Activated T-helper 2 cell treated with anti-CD3 and anti-CD28 coated beads, Interferon-gamma antibody, Interleukin-2, Interleukin-4, amounts not matched to agents 10 μg/mL and 5 μg/mL and 100 μg/mL, durations not matched to agents 14 hours and 24 hours and 36 hours (primary cell): ENCODE data around the gene TBCB. TPM values are rescaled to one million over a fixed set of nuclear protein-coding genes. Genes with fewer than 3 reads are reported as not detected.

ENCODE experiments used
- DNase-seq: peaks from one replicate; pipeline ENCODE4 v3.0.0; 2021; ENCODE audit warnings: low spot score
- H3K27ac Mint-ChIP-seq: one replicate; pipeline ENCODE4 v1.8.0; 2021; ENCODE audit warnings: mixed read lengths
- H3K27me3 Mint-ChIP-seq: one replicate; pipeline ENCODE4 v1.8.0; 2021; ENCODE audit warnings: low read depth, mixed read lengths
- H3K36me3 Mint-ChIP-seq: one replicate; pipeline ENCODE4 v1.8.0; 2021; ENCODE audit warnings: low read depth, mixed read lengths
- H3K4me1 Mint-ChIP-seq: one replicate; pipeline ENCODE4 v1.8.0; 2021; ENCODE audit warnings: low read depth, mixed read lengths
- H3K4me3 Mint-ChIP-seq: one replicate; pipeline ENCODE4 v1.8.0; 2021; ENCODE audit warnings: low read depth, mild to moderate bottlenecking, moderate library complexity, mixed read lengths
- H3K9me3 Mint-ChIP-seq: one replicate; pipeline ENCODE4 v1.8.0; 2021; ENCODE audit warnings: mixed read lengths
- intact Hi-C: fragments of 100-400 bp; cut with micrococcal nuclease; formaldehyde crosslinking; loops from one replicate; pipeline ENCODE4 v1.15.1; 2023
- total RNA-seq: library from RNA; stranded (reverse); gene quantifications from 2 replicates; pipeline ENCODE4 v1.2.3, GENCODE V29; 2022

TBCB gene
- total RNA-seq, 1 donor from 2014 or later = 143 TPM

DNA sequence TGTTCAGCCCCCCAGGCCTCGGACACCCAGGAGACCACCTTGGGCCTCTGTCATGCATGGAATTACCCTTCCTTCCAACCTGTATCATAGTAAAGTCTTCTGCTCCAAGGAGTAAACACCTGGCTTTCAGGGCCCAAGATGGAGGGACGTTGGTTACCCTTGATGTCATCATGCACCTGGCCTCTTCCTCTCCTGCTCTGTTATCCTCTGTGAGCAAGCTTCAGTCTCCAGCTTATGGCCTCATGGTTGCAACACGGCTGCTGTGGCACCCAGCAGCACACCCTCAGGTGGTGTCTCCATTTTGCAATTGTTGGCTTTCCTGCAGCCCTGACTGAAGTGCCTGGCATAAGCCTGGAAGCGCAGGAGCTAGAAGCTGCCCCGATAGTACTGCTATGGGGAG lies 8.3 kb upstream of the TBCB start:
- Mint-ChIP-seq H3K9me3 (no peaks in the 10 kb centered on the region), H3K36me3 (peaks cover 30% of the 10 kb centered on the region), H3K4me3 (no peak overlapping the region), H3K27me3 (no peaks in the 10 kb centered on the region), H3K27ac (no peak overlapping the region), H3K4me1 (no peaks in the 10 kb centered on the region)
- no peak for DNase-seq
- intact Hi-C loops = no loop called here

DNA sequence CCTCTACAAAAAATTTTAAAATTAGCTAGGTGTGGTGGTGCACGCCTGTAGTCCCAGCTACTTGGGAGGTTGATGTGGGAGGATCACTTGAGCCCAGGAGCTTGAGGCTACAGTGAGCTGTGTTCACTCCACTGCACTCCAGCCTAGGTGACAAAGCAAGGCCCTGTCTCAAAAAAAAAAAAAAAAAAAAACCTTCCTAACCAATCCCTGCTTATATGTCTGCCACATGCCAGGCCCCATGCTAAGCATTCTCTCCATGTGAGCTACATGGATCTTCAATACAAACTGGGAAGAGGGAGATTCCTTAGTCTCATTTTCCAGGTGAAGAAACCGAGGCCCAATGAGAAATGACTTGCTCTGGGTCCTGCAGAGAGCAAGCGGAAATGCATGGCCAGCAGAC lies 6.6 kb upstream of the TBCB start:
- intact Hi-C loops = no loop called here
- Mint-ChIP-seq H3K27me3 (no peaks in the 10 kb centered on the region), H3K4me1 (peaks cover 5% of the 10 kb centered on the region), H3K36me3 (peaks cover 33% of the 10 kb centered on the region), H3K4me3 (no peak overlapping the region), H3K9me3 (no peaks in the 10 kb centered on the region), H3K27ac (no peak overlapping the region)
- no peak for DNase-seq

DNA sequence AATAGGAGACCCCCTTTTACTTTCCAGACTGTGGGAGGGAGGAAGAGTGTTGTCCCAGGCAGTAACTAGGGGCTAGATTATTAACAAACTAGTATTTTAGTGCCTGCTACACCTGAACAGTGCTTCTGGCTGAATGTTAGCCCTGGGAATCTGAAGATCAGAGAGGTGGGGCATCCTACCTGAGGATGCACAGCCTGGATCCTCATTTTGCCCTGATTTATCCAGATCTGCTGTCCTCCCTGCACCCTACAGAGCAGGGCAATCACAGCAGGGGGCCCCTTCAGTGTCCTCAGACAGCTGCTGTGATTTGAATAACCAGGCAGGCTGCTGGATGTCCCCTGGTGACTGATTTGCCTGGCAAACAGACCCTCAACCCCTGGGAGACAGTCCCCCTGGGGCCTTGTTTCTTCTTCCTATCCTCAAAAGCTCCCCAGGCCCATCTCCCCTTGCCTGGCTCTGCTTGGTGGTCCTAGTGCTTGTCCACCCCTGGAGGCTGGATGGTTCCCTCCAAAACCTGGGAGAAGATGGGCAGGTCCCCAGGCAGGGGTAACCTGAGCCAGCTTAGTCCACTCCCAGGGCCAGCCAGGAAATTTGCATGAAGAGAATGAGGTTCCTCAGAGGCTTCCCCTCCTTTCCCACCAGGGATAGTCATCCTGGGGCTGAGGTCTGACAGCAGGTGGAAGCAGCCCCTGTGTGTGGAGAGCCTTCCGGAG lies 4.6 kb upstream of the TBCB start, which contains the start of gene OVOL3:
Gene OVOL3 (plus strand): TSS at position 657 of the 713 bp plus-strand sequence. CDS start 60 bp downstream, outside the sequence.
- peaks cover 8% of the 10 kb centered on the region for H3K4me1 Mint-ChIP-seq
- intact Hi-C loops = loop anchor here (10.0 kb wide), 1 partner anchor 466 kb away; the partner anchor contains the start of genes COX6B1 and ETV2
- no peak within 1 kb of the TSS for H3K27ac Mint-ChIP-seq
- H3K4me3 Mint-ChIP-seq = peak within 1 kb of the TSS; percentile 17
- peaks cover 27% of the 10 kb centered on the region for H3K36me3 Mint-ChIP-seq
- no peaks in the 10 kb centered on the region for H3K9me3 Mint-ChIP-seq
- no peaks in the 10 kb centered on the region for H3K27me3 Mint-ChIP-seq
- no peak for DNase-seq

DNA sequence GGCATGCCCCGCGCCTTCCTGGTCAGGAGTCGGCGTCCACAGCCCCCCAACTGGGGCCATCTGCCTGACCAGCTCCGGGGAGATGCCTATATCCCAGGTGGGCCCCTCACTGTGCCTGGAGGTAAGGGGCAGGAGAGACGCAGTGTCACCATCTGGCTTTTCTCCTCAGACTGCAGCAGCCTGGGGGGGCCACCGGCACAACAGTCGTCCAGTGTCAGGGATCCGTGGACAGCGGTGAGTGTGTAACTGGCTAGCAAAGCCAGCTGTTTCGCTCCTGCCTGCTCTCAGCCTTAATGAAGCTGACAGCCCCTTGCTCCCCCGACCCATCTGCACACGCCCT lies 4.1 kb upstream of the TBCB start:
- Mint-ChIP-seq H3K36me3 (peaks cover 27% of the 10 kb centered on the region), H3K9me3 (no peaks in the 10 kb centered on the region), H3K4me1 (peaks cover 11% of the 10 kb centered on the region), H3K27me3 (no peaks in the 10 kb centered on the region), H3K27ac (no peak overlapping the region), H3K4me3 (no peak overlapping the region)
- intact Hi-C loops = loop anchor here (10.0 kb wide), 1 partner anchor 466 kb away; the partner anchor contains the start of genes COX6B1 and ETV2
- DNase-seq = no peak

DNA sequence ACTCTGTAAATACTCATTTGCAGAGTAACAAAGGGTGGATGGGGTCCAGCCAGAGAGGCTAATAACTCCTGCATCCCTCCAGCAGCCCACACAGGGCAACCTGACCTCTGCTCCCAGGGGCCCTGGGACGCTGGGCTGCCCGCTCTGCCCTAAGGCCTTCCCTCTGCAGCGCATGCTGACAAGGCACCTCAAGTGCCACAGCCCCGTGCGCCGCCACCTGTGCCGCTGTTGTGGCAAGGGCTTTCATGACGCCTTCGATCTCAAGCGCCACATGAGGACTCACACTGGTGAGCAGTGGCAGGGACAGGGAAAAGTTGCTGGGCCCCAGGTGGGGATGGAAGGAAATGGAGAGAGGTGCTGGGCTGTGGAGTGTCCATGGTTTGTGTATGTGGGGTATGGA lies 2.6 kb upstream of the TBCB start:
- no peak overlapping the region for H3K27ac Mint-ChIP-seq
- peak overlapping the region; percentile 73 for H3K4me3 Mint-ChIP-seq
- no peaks in the 10 kb centered on the region for H3K27me3 Mint-ChIP-seq
- H3K36me3 Mint-ChIP-seq = peaks cover 31% of the 10 kb centered on the region
- intact Hi-C loops = loop anchor here (10.0 kb wide), 1 partner anchor 468 kb away; the partner anchor contains the start of genes COX6B1 and ETV2
- peaks cover 18% of the 10 kb centered on the region for H3K4me1 Mint-ChIP-seq
- no peak for DNase-seq
- H3K9me3 Mint-ChIP-seq = no peaks in the 10 kb centered on the region

DNA sequence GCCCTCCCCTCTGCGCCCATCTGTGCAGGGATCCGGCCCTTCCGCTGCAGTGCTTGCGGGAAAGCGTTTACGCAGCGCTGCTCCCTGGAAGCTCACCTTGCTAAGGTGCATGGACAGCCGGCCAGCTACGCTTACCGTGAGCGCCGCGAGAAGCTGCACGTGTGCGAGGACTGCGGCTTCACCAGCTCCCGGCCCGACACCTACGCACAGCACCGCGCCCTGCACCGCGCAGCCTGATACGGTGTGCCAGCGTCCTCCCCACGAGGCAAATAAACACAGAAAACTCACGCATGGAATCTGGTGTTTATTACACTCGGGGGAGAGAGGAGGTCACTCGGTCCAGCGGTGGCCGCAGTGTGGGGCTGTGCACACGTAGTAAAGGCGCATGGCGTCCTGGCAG lies 1.8 kb upstream of the TBCB start:
- peaks cover 21% of the 10 kb centered on the region for H3K4me1 Mint-ChIP-seq
- no peaks in the 10 kb centered on the region for H3K27me3 Mint-ChIP-seq
- H3K9me3 Mint-ChIP-seq = no peaks in the 10 kb centered on the region
- peak overlapping the region; percentile 90 for H3K4me3 Mint-ChIP-seq
- H3K36me3 Mint-ChIP-seq = peaks cover 37% of the 10 kb centered on the region
- DNase-seq = no peak
- intact Hi-C loops = loop anchor here (10.0 kb wide), 1 partner anchor 469 kb away; the partner anchor contains the start of genes COX6B1 and ETV2
- H3K27ac Mint-ChIP-seq = peak overlapping the region; percentile 89

DNA sequence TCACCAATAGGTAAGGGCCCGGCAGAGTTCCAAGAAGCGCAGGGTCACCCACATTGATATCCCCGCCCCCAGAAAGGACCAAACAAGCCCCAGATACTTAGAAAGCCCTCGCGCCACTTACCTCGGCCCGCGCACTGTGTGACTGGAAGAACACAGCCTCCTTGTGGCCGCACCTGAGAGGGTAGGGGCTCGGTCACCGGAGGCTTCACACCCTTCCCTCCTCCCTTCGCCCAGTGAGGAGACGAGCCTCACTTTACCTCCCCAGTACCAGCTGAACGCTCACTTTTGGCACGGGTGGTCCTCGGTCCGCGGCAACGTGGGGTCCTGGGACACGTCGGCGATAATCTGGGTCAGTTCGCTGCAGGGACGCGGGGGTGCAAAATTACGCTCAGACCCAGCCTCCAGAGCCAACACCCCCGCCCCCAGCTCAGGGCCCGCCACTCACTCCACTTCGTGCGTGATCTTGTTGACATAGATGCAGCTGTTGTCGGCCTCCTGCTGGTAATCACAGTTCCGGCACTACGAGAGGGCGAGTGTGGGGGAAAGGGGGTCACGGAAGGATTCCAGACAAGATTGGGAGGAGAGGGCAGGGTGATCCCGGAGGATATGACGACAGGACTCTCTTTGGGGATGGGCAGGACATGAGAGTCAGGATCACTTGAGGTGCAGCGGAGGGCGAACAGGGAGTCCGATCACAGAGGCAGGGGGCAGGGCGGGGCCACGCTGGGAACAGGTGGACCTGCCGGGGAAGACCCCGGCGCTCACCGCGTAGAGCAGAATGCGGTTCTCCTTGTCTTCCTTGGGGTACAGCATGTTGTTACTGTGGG lies 1.2 kb upstream of the TBCB start:
- H3K27me3 Mint-ChIP-seq = no peaks in the 10 kb centered on the region
- peaks cover 42% of the 10 kb centered on the region for H3K36me3 Mint-ChIP-seq
- H3K4me3 Mint-ChIP-seq = peak overlapping the region; percentile 90
- intact Hi-C loops = loop anchor here (10.0 kb wide), 1 partner anchor 469 kb away; the partner anchor contains the start of genes COX6B1 and ETV2
- peak overlapping the region; percentile 89 for H3K27ac Mint-ChIP-seq
- H3K4me1 Mint-ChIP-seq = peaks cover 21% of the 10 kb centered on the region
- DNase-seq = no peak
- H3K9me3 Mint-ChIP-seq = no peaks in the 10 kb centered on the region

DNA sequence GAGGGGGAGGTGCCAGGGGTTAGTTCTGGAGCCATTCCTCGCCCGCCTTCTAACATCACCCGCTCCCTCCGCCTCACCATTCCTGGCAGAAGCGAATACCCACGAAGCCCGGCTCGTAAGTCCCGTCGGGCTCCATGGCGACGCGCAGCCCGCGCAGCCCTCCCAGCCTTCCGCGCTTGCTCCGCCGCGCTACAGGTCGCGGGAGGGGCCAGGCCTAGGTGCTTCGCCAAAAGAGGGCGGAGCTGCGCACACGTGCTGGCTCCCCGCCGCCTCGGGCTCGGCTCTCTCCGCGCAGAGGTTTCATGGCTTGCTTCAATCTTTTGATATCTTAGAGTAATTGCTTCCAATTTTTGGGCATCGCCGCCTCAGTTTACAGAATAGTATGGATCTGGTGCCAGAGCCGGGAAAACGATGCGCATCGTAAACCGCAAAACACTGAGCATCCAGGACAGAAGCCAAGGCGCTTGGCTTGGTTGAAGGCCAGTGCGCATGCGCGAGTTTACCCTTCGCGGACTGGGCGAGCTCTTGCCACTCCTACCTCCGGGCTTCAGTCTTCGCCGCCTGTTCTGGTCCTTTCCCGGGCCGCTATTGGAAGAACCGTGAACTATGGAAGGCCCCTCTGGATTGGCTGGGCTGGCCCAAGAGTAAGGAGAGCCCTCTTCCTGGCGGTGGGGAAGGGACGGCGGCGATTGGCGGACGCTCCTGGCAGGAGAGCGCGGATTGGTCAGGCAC lies 381 bp upstream of the TBCB start, which contains the start of gene POLR2I:
Gene POLR2I (minus strand): TSS at position 155 of the 732 bp plus-strand sequence. CDS start 19 bp downstream, at position 136.
- no peaks in the 10 kb centered on the region for H3K9me3 Mint-ChIP-seq
- peak within 1 kb of the TSS; percentile 90 for H3K4me3 Mint-ChIP-seq
- peak within 1 kb of the TSS; percentile 89 for H3K27ac Mint-ChIP-seq
- intact Hi-C loops = loop anchor here (1.0 to 10.0 kb wide), 8 partner anchors 12 to 470 kb away; partner anchors contain the start of genes ALKBH6, COX6B1, ETV2 and HSPB6
- peaks cover 21% of the 10 kb centered on the region for H3K4me1 Mint-ChIP-seq
- no peaks in the 10 kb centered on the region for H3K27me3 Mint-ChIP-seq
- peak; percentile 99 for DNase-seq
- H3K36me3 Mint-ChIP-seq = peaks cover 43% of the 10 kb centered on the region

DNA sequence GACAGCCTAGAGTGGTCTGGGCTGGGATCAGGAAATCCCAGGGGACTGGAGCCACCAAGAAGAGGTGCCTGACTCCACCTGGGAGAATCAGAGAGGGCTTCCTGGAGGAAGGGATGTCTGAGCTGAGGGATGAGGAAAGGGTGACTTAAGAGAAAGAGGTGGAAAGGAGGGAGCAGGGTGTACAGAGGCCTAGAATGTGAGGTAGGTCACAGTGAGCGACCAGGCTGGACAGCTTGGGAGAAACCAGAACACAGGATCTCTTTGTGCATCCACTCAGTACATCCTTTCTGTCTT lies 1.0 kb downstream of the TBCB start:
- H3K9me3 Mint-ChIP-seq = no peaks in the 10 kb centered on the region
- intact Hi-C loops = loop anchor here (5.0 to 10.0 kb wide), 2 partner anchors 359 to 471 kb away; partner anchors contain the start of genes COX6B1, ETV2, HSPB6 and PROSER3
- H3K27ac Mint-ChIP-seq = peak overlapping the region; percentile 89
- peaks cover 23% of the 10 kb centered on the region for H3K4me1 Mint-ChIP-seq
- H3K36me3 Mint-ChIP-seq = peaks cover 51% of the 10 kb centered on the region
- no peak for DNase-seq
- H3K27me3 Mint-ChIP-seq = no peaks in the 10 kb centered on the region
- peak overlapping the region; percentile 90 for H3K4me3 Mint-ChIP-seq

DNA sequence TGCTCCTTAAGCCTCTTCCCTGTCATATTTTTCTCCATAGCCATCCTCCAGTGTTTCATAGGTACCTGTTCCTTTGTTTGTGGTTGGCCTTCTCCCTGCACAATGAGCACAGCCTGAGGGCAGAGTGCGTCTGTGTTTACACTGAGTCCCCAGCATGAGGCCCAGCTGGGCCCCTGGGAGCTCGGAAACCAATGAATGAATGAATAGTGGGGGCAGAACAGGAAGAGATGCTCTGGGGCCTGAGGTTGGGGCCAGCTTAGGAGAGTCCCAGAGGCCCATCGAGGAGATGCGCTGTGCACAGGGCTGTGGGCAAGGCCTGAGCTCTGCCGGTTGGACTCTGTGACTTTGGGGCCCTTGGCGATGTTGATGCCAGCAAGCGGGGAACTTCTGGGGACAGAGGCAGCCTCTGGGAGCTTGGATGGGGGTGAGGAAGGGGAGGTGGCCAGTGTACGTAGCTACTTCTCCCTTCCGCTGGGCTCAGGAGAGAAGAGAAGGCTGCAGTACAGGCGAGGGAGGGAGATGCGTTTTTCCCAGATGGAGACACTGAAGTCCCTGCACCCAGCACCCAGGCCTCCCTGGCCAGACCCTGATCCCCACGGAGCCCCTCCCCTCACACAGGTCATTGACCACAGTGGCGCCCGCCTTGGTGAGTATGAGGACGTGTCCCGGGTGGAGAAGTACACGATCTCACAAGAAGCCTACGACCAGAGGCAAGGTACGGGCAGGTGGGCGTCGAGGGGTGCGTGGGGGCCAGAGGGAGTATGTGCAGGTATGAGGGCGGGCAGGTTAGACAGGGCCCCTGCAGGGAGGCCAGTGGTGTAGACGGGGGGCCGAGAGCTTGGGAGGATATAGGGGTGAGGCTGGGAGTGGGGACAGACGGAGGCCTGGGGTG lies 5.1 kb downstream of the TBCB start:
- Mint-ChIP-seq H3K36me3 (peaks cover 56% of the 10 kb centered on the region), H3K4me3 (no peak overlapping the region), H3K4me1 (peaks cover 15% of the 10 kb centered on the region), H3K27ac (peak overlapping the region; percentile 46), H3K9me3 (no peaks in the 10 kb centered on the region), H3K27me3 (no peaks in the 10 kb centered on the region)
- DNase-seq = no peak
- intact Hi-C loops = no loop called here

DNA sequence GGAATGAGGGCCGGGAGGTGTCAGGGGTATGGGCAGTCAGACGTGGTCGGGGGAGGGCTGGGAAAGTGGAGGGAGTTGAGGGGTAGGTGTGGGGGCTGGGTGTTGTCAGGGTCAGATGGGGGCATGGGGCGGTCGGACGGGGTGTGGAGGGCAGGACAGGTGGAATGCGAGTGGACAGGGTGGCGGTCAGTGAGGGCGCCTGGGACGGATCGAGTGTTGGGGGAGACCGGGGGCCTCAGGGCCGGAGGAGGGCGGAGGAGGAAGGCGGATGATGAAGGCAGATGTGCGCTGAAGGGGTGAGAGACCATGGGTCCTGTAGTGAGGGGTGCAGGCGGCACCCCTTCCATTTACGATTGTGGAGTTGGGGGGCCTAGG lies 5.7 kb downstream of the TBCB start:
- no peak for DNase-seq
- Mint-ChIP-seq H3K4me3 (no peak overlapping the region), H3K9me3 (no peaks in the 10 kb centered on the region), H3K4me1 (peaks cover 14% of the 10 kb centered on the region), H3K36me3 (peaks cover 63% of the 10 kb centered on the region), H3K27ac (no peak overlapping the region), H3K27me3 (no peaks in the 10 kb centered on the region)
- intact Hi-C loops = no loop called here
